Natural killer cell (primary cell): ENCODE results near the gene KRT6C. TPM values are rescaled to one million over a fixed set of nuclear protein-coding genes. Genes with fewer than 3 reads are reported as not detected.

ENCODE experiments used
- ATAC-seq, 3 donors: fragments of 150-1000 bp in 2 of 3; fragments of 200-7000 bp in 1 of 3; cut with Tn5 transposase; 1 replicate in 1 of 3; 2 replicates in 2 of 3; pipeline ENCODE4 v1.10.0; 2021; ENCODE audit warnings: mild to moderate bottlenecking in 2 of 3, moderate library complexity in 2 of 3
- DNase-seq, 2 donors: peaks; one replicate each; pipeline versions ENCODE4 v3.0.0 to v3.0.0-alpha.2; 2013 to 2021; ENCODE audit warnings: mixed read lengths in 1 of 2
- H3K27ac ChIP-seq: one replicate; pipeline ENCODE4 v1.5.1; 2013; ENCODE audit warnings: mild to moderate bottlenecking, low read length
- H3K27me3 ChIP-seq: one replicate; pipeline ENCODE4 v1.6.1; 2013; ENCODE audit warnings: low read length; ENCODE audit not compliant: control insufficient read depth, insufficient read depth
- H3K36me3 ChIP-seq: one replicate; pipeline ENCODE4 v1.6.1; 2013; ENCODE audit warnings: low read length; ENCODE audit not compliant: control insufficient read depth, insufficient read depth
- H3K4me1 ChIP-seq: one replicate; pipeline ENCODE4 v1.6.1; 2013; ENCODE audit warnings: low read length; ENCODE audit not compliant: control insufficient read depth, insufficient read depth
- H3K4me3 ChIP-seq: one replicate; pipeline ENCODE4 v1.5.1; 2013; ENCODE audit warnings: low read length
- H3K9me3 ChIP-seq: one replicate; pipeline ENCODE4 v1.6.1; 2013; ENCODE audit warnings: low read length; ENCODE audit not compliant: control insufficient read depth, insufficient read depth
- H3K27ac Mint-ChIP-seq, 2 donors: one replicate each; pipeline ENCODE4 v1.8.0; 2022; ENCODE audit warnings: mild to moderate bottlenecking in 2 of 2, mixed read lengths in 2 of 2, moderate library complexity in 1 of 2
- H3K27me3 Mint-ChIP-seq, 2 donors: one replicate each; pipeline ENCODE4 v1.8.0; 2022; ENCODE audit warnings: low read depth in 2 of 2, mixed read lengths in 2 of 2
- H3K36me3 Mint-ChIP-seq: one replicate; pipeline ENCODE4 v1.8.0; 2022; ENCODE audit warnings: mixed read lengths
- H3K4me1 Mint-ChIP-seq, 2 donors: one replicate each; pipeline ENCODE4 v1.8.0; 2022; ENCODE audit warnings: mixed read lengths in 2 of 2
- H3K4me3 Mint-ChIP-seq: one replicate; pipeline ENCODE4 v1.8.0; 2022; ENCODE audit warnings: mild to moderate bottlenecking, moderate library complexity, mixed read lengths
- H3K9me3 Mint-ChIP-seq, 2 donors: one replicate each; pipeline ENCODE4 v1.8.0; 2022; ENCODE audit warnings: mixed read lengths in 2 of 2
- CTCF ChIP-seq: fragments of 200-600 bp; IDR thresholded peaks from one replicate; pipeline ENCODE4 v1.8.0; 2022; ENCODE audit warnings: antibody characterized with exemption
- WGBS: methylation state at CpG from one replicate; pipeline ENCODE4 v1.1.7; 2013; ENCODE audit warnings: missing lambda C conversion rate; ENCODE audit not compliant: insufficient coverage; 5-methylcytosine and 5-hydroxymethylcytosine counted together
- intact Hi-C: fragments of 100-400 bp; cut with micrococcal nuclease; formaldehyde crosslinking; loops from one replicate; pipeline ENCODE4 v1.14.2; 2022
- total RNA-seq, 4 donors: library from RNA; stranded (reverse); fragments of 120-200 nt in 1 of 4; gene quantifications; one replicate each; pipeline versions ENCODE4 v1.2.3 to v1.2.4, GENCODE V29; 2013 to 2022

KRT6C gene
- total RNA-seq = not detected
- total RNA-seq (2013) = not detected

DNA sequence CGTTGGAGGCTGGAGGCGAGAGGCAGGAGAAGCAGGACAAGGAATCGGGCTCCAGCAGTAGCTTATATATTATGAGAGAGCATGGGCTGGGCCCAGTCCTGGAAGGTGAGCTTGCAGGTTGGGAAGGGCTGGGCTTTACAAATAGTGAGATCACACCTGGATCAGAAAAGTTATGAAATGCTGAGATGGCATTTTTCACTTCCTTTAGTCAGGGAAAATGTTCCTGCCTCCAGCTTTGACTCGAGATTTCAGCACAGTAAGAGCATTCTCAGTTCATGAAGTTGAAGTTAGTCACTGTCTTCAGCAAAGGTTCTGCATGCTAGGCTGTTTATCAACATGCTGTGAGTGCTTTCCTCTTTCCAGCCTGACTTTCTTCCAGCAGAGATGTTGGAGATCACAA, at the start of gene KRT6C:
TSS of gene KRT6C (minus strand) at position 38 of the 400 bp plus-strand sequence. CDS start 68 bp downstream, outside the sequence.
- H3K27ac ChIP-seq = no peak within 1 kb of the TSS
- H3K4me1 ChIP-seq = no peaks in the 10 kb centered on the region
- intact Hi-C loops = no loop called here
- H3K27me3 ChIP-seq = peaks cover 2% of the 10 kb centered on the region
- Mint-ChIP-seq H3K4me3 (no peak within 1 kb of the TSS), H3K36me3 (no peaks in the 10 kb centered on the region), H3K9me3 (no peaks in the 10 kb centered on the region), H3K27ac (no peak within 1 kb of the TSS), H3K4me1 (no peaks in the 10 kb centered on the region), H3K27me3 (peaks cover 0 to 3% of the 10 kb centered on the region in 2 donors)
- WGBS = 79% methylated on average over 4 of the region's 4 CpGs
- DNase-seq (no peak), ATAC-seq (no peak)
- TF ChIP-seq CTCF = no peak
- no peak within 1 kb of the TSS for H3K4me3 ChIP-seq
- H3K9me3 ChIP-seq = no peaks in the 10 kb centered on the region
- H3K36me3 ChIP-seq = no peaks in the 10 kb centered on the region

DNA sequence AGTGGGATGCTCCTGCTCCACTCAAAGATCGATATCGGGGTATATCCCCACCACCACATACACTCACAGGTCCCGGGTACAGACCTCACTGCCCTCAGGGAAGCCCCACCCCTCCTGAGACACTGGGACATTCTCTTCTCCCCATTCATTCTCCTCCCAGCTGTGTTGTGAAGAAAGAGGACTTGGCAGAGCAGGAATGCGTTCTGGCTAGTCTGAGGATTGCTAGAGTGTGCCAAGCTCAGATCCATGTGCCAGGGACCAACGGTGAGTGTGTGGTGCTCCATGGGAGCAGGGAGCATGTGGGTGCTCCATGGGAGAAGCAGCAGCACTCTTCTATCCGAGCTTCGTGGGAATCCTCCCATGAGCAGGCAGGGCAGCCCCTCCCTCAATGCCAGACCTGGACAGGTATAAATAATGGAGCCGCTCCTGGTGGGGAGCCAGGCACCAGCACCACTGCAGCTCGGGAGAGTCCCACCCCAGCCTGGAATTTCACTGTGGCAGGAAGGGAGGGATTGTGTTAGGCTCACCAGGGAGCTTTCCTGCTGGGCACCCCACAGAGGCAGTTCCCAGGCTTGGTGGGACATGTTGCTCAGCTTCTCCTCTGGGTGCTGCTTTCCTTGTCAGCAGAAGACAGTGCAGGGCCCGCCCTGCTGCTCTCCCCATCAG, 48.9 kb upstream of the KRT6C start:
- H3K36me3 Mint-ChIP-seq = no peaks in the 10 kb centered on the region
- peaks cover 22 to 28% of the 10 kb centered on the region in 2 donors for H3K4me1 Mint-ChIP-seq
- no peaks in the 10 kb centered on the region for H3K9me3 Mint-ChIP-seq
- ATAC-seq (no peak), DNase-seq (peak in 1 of 2 donors; percentile 7)
- no peaks in the 10 kb centered on the region for H3K27me3 ChIP-seq
- H3K27ac Mint-ChIP-seq = no peak overlapping the region
- WGBS = 84% methylated on average over 10 of the region's 10 CpGs
- H3K4me1 ChIP-seq = peaks cover 34% of the 10 kb centered on the region
- H3K27ac ChIP-seq = no peak overlapping the region
- H3K36me3 ChIP-seq = no peaks in the 10 kb centered on the region
- intact Hi-C loops = no loop called here
- TF ChIP-seq CTCF = no peak
- H3K27me3 Mint-ChIP-seq = peaks cover 3 to 9% of the 10 kb centered on the region in 2 donors
- H3K4me3 ChIP-seq = no peak overlapping the region
- H3K4me3 Mint-ChIP-seq = no peak overlapping the region
- no peaks in the 10 kb centered on the region for H3K9me3 ChIP-seq

DNA sequence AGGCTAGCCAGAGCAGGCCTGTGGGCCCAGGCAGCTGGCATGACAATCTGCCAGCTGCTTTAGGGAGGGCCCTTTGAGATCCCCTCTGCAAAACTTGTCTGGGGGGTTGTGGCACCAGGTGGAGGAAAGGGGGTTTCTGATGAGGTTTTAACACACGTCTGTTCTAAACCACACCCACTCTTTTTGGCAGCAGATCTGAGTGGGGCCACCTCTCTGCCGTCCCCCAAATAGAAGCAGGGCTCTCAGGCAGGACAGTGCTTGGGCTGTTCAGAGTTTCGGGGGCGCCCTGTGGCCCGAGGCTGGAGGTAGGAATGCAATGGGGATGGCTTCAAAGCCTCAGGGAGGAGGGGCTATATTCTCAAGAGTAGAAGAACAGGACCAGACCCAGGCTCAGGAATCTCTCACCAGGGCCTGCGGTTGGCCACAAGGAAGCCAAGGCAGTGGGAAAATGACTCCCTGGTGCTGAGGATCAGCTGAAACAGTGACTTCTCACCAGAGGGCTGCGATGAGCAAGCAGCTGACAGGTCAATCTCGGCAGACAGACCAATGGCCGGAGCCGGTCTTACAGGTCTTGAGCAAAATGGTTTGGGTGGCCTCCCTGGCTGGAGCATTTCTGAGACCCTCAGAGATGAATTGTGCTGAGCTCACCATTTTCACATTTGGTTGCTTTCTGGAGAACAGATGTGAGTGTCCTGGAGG, 48.1 kb upstream of the KRT6C start:
- Mint-ChIP-seq H3K27ac (peak overlapping the region in 1 of 2 donors; percentile 67), H3K4me1 (peaks cover 15 to 20% of the 10 kb centered on the region in 2 donors), H3K4me3 (no peak overlapping the region), H3K36me3 (no peaks in the 10 kb centered on the region), H3K9me3 (no peaks in the 10 kb centered on the region), H3K27me3 (peaks cover 3 to 9% of the 10 kb centered on the region in 2 donors)
- Histone ChIP-seq H3K9me3 (no peaks in the 10 kb centered on the region), H3K27ac (no peak overlapping the region), H3K4me3 (no peak overlapping the region), H3K4me1 (peaks cover 27% of the 10 kb centered on the region), H3K36me3 (no peaks in the 10 kb centered on the region), H3K27me3 (no peaks in the 10 kb centered on the region)
- DNase-seq (peak in 1 of 2 donors; percentile 12), ATAC-seq (peak in 1 of 3 donors; percentile 24)
- 81% methylated on average over 9 of the region's 10 CpGs for WGBS
- intact Hi-C loops = no loop called here
- TF ChIP-seq CTCF = no peak
